ENCODE measurements around the gene BAD.

- TF ChIP-seq CTCF (IDR thresholded peaks at IDR 0.05; ENCODE audit: poor library complexity) (no peak), EZH2phosphoT487 (IDR thresholded peaks at IDR 0.05; ENCODE audit: low read depth, severe bottlenecking, unreplicated experiment) (no peak), EZH2 (IDR thresholded peaks at IDR 0.05; ENCODE audit: borderline replicate concordance) (no peak)
These were observed 24.2 kb downstream of the BAD start for GRCh38 chr11:64260147-64260708.

All from hepatocyte (in vitro differentiated cells).